GM12872 (cell line): ENCODE results near the gene ADAMTSL3.

Experiments
- TF ChIP-seq, protein P1 (sequence below): IDR thresholded peaks from 3 replicates; pipeline ENCODE4 v1.5.1; 2011; ENCODE audit warnings: low read depth, mild to moderate bottlenecking, low read length, moderate library complexity; ENCODE audit not compliant: insufficient read depth

Gene ADAMTSL3

DNA sequence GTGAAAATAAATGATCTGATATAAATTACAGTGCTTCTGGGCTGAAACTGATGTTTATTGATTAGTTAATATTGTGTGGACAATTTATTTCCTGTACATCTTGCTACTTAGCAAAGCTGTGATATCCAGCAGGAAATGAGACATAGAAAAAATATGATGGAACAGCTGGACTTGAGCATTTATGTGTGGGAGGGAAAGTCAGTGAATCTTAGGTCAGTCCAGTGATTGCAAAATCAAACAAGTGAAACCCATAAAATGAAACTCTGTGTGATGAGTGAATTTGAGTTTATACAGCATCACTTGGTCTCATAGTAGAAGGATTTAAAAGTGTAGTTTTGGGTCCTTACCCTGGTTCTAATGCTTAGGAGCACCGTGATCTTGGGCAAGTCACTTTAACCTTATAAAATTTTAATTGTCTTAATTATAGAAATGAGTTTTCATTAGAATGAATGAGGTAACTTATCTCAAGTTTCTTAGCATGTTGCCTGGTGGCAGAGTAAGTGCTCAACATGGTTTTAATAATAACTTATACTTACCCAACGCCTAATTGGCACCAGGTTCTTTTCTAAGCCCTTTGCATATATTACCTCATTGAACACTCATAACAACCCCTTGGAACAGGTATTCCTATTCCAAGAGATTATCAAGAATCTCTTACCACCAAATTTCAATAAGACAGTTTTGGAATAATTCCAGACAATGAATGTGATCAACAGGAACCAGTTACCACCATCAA, 194.6 kb downstream of the ADAMTSL3 start:
- TF ChIP-seq, protein P1, sequence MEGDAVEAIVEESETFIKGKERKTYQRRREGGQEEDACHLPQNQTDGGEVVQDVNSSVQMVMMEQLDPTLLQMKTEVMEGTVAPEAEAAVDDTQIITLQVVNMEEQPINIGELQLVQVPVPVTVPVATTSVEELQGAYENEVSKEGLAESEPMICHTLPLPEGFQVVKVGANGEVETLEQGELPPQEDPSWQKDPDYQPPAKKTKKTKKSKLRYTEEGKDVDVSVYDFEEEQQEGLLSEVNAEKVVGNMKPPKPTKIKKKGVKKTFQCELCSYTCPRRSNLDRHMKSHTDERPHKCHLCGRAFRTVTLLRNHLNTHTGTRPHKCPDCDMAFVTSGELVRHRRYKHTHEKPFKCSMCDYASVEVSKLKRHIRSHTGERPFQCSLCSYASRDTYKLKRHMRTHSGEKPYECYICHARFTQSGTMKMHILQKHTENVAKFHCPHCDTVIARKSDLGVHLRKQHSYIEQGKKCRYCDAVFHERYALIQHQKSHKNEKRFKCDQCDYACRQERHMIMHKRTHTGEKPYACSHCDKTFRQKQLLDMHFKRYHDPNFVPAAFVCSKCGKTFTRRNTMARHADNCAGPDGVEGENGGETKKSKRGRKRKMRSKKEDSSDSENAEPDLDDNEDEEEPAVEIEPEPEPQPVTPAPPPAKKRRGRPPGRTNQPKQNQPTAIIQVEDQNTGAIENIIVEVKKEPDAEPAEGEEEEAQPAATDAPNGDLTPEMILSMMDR, result no peak

- TF ChIP-seq, protein P1, result no peak
These were observed 196.1 kb downstream of the ADAMTSL3 start for GRCh38 chr15:83850015-83850414.

GRCh38 chr15:83850501-83851245, 196.8 kb downstream of the ADAMTSL3 start:
- TF ChIP-seq, protein P1, result no peak

DNA sequence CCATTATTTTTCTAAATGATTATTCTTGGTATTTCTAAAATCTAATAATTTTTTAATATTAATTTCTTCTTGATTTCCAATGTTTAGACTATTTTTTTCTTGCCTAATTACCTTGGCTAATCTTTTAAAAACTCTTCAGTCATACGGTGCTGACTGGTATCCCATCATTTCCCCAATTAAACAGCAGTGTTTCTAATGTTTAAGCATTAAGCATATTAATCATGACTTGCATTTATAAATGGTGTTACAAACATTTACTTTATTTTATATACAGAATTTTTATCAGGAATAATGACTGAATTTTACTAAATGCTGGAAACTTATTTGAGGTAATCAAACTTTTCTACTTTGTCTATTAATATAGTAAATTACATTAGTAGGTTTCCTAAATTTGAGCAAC, 199.3 kb downstream of the ADAMTSL3 start:
- TF ChIP-seq, protein P1, result no peak

- TF ChIP-seq, protein P1, result no peak
These were observed 200.4 kb downstream of the ADAMTSL3 start for GRCh38 chr15:83854321-83854720.

DNA sequence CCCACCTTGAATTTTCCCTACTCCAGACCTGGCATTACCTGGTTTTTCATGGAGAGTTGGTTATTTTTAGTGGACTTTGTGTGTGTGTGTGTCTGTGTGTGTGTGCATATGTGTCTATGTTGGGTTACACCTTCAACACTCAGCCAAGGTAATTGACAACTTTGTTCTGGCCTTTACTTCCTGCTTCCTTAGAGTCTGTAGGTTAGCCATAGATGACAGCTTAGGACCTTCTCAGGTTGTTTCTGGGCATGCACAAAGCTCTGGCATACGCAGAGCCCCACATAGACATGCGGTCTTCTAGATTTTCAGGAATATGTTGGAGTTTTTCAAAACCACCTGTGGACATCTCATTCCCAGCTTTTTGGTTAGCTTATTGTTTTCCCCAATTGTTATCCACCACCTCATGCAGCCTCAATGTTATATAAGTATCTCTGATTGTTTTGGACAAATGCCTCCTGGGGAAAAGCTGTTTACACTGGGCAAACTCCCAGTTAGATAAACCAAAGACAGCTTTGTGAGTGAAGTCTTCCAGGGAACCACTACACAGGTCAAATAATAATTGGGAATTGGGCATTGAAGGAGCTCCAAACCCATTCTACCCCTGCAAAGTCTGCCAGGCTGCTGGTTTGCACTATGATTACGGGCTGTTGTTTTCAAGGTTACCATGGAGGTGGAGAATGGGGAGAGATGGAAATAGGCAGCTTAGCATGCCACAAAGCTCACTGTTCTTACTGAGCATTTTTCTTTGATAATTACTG, 201.2 kb downstream of the ADAMTSL3 start:
- TF ChIP-seq, protein P1, result no peak

DNA sequence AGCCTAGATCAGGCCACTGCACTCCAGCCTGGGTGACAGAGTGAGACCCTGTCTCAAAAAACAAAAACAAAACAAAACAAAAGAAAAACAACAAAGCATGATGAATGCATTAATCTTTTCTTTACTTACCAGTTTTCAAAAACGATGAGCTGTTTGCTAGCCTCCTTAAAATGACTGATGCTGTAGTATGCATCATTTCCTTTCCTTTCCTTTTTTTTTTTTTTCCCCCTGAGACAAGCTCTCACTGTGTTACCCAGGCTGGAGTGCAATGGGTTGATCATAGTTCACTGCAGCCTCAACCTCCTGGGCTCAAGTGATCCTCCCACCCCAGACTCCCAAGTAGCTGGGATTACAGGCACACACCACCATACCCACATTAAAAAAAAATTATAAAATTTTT, 202.0 kb downstream of the ADAMTSL3 start:
- TF ChIP-seq, protein P1, result no peak
